Skin epidermis (tissue), 12 donors: ENCODE measurements around the gene SLC7A6.

Source experiments
- H3K27ac ChIP-seq, 21 experiments: fragments of 200-600 bp; sonication (generic) in 11 of 21; one replicate each; pipeline ENCODE4 v1.5.0; 2020; ENCODE audit warnings: mild to moderate bottlenecking in 3 of 21, inconsistent platforms in 2 of 21, moderate library complexity in 2 of 21
- H3K4me3 ChIP-seq, 7 experiments: fragments of 200-600 bp; sonication (generic) in 2 of 7; one replicate each; pipeline ENCODE4 v1.5.0; 2020; ENCODE audit warnings: inconsistent platforms in 2 of 7, mild to moderate bottlenecking in 2 of 7, moderate library complexity in 1 of 7

The SLC7A6 gene

DNA sequence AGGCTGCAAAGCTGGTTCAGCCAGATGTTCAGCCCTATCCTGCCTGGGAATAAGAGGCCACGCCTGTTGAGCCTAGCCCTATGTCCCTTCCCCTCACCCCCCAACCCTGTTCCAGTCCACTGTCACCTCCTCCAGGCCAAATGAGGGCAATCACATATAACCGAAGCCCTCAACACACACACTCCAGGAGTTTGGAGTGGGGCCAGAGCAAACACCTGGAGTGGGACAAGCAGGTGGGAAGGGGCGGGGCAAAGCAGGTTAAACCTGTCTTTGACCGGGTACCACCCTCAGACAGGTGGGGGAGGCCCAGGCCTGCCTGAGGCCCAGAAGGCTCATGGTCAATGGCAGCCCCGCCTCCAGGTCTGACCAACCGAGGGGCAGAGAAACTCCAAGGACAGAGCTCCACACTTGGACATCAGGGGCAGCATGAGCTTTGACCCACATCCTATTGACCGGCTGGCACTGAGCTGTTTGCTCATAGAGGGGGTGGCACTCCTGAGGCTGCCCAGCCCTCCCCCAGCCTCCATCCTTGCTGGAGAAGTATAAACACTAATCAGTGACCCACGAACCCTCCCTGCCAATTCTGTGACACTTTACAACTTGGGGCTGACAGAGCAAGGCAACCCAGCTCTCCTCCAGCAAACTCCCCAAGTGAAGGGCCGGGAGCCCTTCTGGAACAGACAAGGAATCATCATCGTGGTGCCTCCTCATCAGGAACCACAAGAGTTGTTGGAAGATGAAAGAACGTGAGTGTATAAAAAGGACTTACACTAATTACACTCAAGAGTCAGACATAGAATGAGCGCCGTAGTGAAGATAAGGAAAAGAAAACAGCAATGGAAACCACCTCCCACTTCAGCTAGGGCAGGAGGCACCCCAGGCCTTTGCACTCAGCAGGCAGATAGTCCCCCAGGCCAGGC, 29.9 kb upstream of the SLC7A6 start:
- Histone ChIP-seq H3K27ac (peak overlapping the region in 19 of 21 experiments; percentile 70 to 96 (median 86)), H3K4me3 (peak overlapping the region; percentile 43 to 67 (median 50))

DNA sequence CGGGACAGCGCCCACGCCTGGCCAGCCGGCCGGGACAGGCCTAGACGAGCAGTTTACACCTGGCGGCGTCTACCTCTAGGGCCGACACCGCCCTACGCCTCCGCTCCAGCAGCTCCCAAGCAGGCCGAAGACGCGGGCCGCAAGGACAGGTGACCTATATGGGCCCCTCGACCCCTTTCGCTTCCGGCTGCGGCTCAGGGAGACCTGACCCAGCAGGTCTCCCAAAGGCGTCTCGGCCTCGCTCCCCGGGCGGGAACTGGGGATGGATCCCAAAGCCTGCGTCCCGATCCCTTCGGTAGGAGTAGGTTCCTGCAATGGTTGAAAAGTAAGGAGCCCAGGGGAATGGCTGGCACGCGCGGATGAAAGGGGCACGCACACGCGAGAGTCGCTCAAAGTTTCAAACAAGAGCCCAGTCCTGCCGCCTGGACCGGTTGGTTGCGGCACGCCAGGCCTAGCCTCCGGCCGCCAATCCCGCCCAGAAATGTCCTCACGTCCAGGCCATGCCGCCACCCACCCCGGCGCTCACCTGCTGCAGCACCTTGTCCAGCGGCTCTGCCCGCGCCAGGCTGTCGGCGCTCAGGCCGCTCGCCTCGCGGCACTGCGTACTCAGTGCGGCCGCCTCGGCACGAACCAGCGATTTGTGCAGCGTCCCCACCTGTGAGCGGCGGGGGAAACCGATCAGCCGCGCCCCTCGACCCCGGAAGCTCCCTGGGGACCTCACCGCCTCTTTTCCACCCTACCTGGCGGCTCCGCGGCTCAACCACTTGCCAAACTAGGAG, 29.0 kb upstream of the SLC7A6 start:
- H3K4me3 ChIP-seq: peak overlapping the region; percentile 43 to 67 (median 50)
- peak overlapping the region; percentile 16 to 96 (median 85) for H3K27ac ChIP-seq

- Histone ChIP-seq H3K4me3 (peak within 1 kb of the TSS; percentile 43 to 67 (median 50)), H3K27ac (peak within 1 kb of the TSS; percentile 50 to 96 (median 86))
These were observed 28.5 kb upstream of the SLC7A6 start, which contains the start of gene ESRP2 for GRCh38 chr16:68235887-68236136. ESRP2 (minus strand) TSS chr16:68236127; CDS start chr16:68236045, 82 bp downstream.

GRCh38 chr16:68236137-68236825, 28.0 kb upstream of the SLC7A6 start:
- H3K4me3 ChIP-seq: peak overlapping the region; percentile 43 to 67 (median 50)
- peak overlapping the region; percentile 50 to 96 (median 86) for H3K27ac ChIP-seq

DNA sequence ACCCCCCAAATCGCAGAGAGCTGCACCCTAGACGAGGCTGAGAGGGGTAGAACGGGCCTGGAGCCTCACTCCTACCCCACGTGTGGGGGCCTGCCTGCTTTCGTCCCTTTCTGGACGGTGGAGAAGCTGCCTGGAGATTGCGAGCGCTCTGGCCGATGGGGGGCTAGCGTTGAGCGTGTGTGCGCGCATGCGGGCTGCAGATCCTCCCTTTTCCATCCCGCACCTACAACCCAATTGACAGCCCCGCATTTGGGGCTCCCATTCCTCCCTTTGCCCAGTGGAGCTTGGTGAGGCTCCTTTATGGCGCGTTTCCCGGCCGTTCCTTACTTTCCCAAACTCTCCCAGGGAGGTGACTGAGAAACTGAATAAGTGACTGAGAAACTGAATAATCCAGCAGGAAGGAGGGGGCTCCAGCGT, 27.5 kb upstream of the SLC7A6 start:
- H3K4me3 ChIP-seq: peak overlapping the region; percentile 43 to 67 (median 50)

GRCh38 chr16:68237243-68238028, 26.9 kb upstream of the SLC7A6 start:
- H3K4me3 ChIP-seq: peak overlapping the region; percentile 43 to 67 (median 50)
- H3K27ac ChIP-seq: peak overlapping the region; percentile 32 to 96 (median 86)

More for the DNA sequence above, 27.5 kb upstream of the SLC7A6 start:
- peak overlapping the region; percentile 15 to 96 (median 86) for H3K27ac ChIP-seq

DNA sequence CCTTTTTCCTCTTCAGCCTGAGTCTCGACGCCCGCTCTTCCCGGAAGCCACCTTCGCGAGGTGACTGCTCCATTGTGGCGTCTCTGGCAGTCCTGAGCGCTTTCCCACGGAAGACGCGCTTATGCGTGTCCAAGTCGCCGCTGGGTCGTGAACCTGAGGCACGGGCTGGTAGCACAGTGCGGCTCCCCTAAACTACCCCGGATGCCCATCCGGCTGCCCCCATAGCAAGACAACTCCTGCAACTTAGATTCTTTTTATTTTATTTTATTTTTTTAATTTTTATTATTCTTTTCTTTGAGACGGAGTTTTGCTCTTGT, 26.3 kb upstream of the SLC7A6 start:
- H3K4me3 ChIP-seq: peak overlapping the region; percentile 43 to 67 (median 50)
- H3K27ac ChIP-seq: peak overlapping the region; percentile 32 to 96 (median 85)

DNA sequence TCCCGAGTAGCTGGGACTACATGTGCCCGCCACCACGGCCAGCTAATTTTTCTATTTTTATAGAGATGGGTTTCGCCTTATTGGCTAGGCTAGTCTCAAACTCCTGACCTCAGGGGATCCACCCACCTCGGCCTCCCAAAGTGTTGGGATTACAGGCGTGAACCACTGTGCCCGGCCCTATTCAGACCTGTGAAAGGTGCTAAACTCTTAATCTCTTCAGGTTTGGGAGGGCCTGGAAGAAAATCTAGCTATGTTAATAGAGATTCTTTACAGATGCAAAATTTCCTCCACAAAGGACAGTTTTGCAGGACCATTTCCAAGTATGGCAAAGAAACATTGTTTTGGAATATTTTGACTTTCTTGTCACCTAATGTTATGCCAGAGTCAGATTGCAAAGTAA, 22.2 kb upstream of the SLC7A6 start:
- H3K4me3 ChIP-seq: no peak overlapping the region

DNA sequence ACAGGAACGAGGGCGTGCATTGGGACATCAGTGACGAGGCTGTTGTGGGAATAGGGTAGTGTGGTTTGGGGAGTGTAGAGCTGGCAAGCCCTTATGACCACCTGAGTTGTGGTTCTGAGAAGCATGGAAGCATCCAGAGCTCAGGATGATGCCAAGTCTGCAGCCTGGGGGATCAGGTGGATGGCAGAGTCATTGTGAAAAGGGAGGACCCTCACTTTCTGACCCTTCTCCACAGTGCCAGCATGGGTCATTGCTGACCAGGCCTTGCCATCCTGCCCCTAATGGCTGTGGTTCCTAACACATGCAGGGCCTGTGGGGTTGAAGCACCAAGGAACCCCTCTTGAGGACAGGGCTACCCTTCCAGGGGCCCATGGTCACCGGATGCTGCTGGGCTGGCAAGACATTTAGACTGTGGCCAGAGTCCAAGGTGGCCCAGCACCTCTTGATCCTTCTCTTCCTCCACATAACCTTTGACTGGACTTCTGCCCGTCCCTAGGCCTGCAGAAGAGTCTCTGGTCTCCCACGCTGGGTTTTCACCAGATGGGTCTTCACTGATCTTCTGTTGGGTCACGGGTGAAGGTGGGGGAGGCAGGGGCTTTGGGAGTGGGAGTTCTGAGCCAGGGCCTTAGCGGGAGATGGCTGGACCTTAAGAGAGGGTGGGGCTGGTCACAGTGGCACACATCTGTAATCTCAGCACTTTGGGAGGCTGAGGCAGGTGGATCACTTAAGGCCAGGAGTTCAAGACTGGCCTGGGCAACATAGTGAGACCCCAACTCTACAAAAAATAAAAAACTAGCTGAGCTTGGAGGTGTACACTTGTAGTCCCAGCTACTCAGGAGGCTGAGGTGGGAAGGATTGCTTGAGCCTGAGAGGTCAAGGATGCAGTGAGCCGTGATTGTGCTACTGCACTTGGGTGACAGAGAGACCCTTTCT, 21.1 kb upstream of the SLC7A6 start:
- H3K27ac ChIP-seq: no peak overlapping the region
- no peak overlapping the region for H3K4me3 ChIP-seq

More for the DNA sequence above, 22.2 kb upstream of the SLC7A6 start:
- H3K27ac ChIP-seq: no peak overlapping the region

DNA sequence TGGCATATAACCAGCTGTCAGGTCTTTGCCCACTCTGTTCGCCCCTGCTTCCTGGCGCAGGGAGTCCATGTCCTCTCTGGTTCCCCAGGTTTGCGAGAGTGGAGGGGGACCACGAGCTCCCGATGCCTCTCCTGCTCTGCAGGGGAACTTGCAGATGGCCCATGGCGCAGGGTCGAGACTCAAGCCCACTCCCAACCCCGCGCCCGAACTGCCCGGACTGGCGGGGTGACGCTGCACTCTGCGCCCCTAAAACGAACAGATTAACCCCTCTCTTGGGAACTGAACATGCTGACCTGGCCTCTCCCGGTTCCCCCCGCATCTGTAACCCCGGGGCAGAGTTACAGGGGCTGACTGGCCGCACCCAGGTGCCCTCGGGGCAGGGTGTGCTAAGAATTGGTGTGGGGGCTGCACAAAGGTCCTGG, 19.8 kb upstream of the SLC7A6 start:
- Histone ChIP-seq H3K4me3 (peak overlapping the region; percentile 52 to 96 (median 85)), H3K27ac (peak overlapping the region in 20 of 21 experiments; percentile 9 to 86 (median 68))

DNA sequence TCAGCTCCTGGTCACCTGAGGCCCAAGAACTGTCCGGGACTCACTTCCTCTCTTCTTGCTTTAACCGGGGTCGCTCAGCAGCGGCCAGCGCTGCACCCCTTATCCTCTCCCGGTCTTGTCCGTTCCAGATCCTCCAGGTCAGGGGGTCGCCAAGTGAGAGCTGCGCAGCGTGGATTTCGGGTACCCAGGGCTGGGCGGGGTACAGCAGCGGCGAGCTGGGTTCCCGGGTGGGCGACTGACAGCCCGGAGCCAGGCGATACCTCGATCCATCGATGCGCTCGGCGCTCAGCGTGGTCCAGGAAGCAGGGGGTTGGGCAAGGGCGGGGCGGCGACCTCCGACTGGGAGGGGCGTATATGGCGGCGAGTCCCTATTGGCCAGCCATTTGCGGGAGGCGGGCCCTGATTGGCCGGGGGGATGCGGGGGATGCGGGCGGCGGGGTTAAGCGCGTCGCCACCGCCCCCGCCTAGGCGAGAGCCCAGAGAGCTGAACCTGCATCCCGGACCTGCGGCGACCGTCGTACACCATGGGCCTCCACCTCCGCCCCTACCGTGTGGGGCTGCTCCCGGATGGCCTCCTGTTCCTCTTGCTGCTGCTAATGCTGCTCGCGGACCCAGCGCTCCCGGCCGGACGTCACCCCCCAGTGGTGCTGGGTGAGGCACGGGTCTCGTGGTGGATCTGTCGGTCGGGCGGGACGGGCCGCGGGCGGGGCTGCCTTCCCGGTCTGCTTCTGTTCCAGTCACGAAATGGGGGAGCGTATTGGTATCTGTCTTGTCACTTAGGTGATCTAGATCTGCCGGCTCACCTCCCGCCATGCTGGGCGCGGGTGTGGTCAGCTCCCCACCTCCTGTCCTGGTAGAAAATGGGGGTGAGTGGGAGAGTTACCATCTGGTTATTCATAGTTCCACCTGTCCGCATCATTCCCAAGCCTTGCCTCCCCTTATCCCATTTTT, 19.1 kb upstream of the SLC7A6 start, which contains the start of gene PLA2G15:
PLA2G15 (plus strand) TSS at position 471 of the 951 bp plus-strand sequence; CDS start at position 525, 54 bp downstream.
- peak within 1 kb of the TSS; percentile 52 to 96 (median 85) for H3K4me3 ChIP-seq
- H3K27ac ChIP-seq: peak within 1 kb of the TSS; percentile 9 to 86 (median 70)

DNA sequence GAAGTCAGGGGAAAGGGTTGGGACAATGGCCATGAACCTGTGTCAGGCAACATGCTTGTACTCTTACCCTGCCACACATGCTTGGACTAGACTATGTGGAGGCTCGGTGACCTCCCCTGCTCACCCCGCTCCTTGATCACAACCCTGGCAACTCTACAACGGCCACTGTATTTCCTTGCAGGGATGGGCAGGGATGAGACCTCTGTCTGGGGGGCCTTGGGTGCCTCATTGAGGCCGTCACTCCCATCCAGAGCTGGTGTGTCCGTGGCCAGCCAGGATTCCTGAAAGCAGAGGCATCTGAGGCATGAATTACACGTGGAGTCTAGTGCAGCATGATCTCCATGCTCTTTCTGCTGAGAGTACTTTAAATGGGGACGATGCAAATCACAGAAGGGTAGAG, 18.2 kb upstream of the SLC7A6 start:
- Histone ChIP-seq H3K4me3 (peak overlapping the region; percentile 52 to 96 (median 85)), H3K27ac (peak overlapping the region in 11 of 21 experiments; percentile 2 to 83 (median 67))

- Histone ChIP-seq H3K27ac (peak overlapping the region in 8 of 21 experiments; percentile 3 to 83 (median 44)), H3K4me3 (peak overlapping the region in 1 of 7 experiments; percentile 87)
These were observed 17.7 kb upstream of the SLC7A6 start for GRCh38 chr16:68246666-68247065.

DNA sequence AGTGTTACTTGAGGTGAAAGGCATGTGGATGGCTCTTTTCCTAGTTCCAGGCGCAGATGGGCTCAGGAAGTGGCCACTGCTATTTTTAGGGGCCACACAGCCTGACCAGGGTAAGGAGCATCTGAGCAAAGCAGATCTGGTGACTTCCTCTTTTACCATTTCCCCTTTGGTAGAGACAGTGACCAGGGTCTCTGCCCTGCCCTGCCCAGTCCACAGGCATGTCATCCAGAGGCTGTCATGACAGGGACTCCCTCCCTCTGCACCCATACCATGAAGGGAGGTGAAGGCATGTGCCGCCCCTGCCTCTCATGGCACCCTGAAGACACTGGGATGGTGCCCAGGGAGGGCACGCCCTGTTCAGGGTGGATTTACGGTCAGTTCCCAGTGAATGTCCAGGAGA, 16.9 kb upstream of the SLC7A6 start:
- no peak overlapping the region for H3K4me3 ChIP-seq

DNA sequence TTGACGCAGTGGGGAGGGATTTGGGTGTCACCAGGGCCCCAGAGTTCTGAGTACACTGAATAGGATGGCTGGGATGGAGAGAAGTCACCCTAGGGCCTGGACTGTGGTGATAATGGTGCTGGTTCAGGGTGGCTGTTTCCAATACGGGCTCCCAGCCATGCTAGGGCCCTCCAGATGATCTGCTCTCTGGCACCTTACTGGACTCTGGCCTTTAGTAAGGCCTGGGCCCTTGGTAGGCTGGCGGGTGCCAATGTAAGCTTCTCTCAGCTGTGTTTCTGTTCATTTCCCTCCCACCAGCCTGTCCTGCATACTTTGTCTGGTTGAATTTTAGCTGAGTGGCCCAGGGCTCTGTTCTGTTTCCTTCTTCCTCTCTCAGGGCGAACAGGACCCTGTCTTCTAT, 16.4 kb upstream of the SLC7A6 start:
- Histone ChIP-seq H3K27ac (peak overlapping the region in 7 of 21 experiments; percentile 2 to 58 (median 37)), H3K4me3 (no peak overlapping the region)

More for the DNA sequence above, 16.9 kb upstream of the SLC7A6 start:
- H3K27ac ChIP-seq: peak overlapping the region in 10 of 21 experiments; percentile 2 to 58 (median 43)

DNA sequence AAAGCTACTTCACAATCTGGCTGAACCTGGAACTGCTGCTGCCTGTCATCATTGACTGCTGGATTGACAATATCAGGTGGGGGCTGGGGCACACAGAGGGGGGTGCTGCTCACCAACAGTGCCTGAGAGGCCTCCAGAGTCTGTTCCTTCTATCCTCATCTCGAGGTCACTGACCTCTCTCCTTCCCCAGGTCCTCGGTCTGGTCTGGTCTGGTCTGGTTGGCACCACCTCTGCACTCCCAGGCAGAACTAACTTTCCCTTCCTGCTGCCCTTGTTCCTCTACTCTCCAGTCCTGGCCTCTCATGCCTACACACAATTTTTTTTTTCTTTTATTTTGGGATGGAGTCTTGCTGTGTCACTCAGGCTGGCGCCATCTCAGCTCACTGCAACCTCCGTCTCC, 15.0 kb upstream of the SLC7A6 start:
- H3K27ac ChIP-seq: peak overlapping the region in 1 of 21 experiments; percentile 1
- no peak overlapping the region for H3K4me3 ChIP-seq

GRCh38 chr16:68250951-68251350, 13.4 kb upstream of the SLC7A6 start:
- Histone ChIP-seq H3K27ac (no peak overlapping the region), H3K4me3 (no peak overlapping the region)
